ENCODE measurements around the gene ATOX1. TPM values are rescaled to one million over a fixed set of nuclear protein-coding genes. Genes with fewer than 3 reads are reported as not detected.

The ATOX1 gene
- total RNA-seq, 2 experiments from 2014 or later: 58.2 to 92.5 TPM

Small RNA genes lying within 50 kb of the gene (small RNA-seq; reads per million reads assigned to genes)
- 0.31 reads per million for gene RN7SKP232

Other genes starting within 250 kb of the ATOX1 start
- gene FAT2, start 167.3 kb downstream of the ATOX1 start, total RNA-seq (2014; rRNA removed; shearing (Covaris generic)): not detected in 2 replicates
- not detected in 2 replicates for gene FAT2, start 167.3 kb downstream of the ATOX1 start, total RNA-seq (2022)
- gene SPARC, start 71.7 kb downstream of the ATOX1 start, total RNA-seq (2014; rRNA removed; shearing (Covaris generic)): not detected in 2 replicates
- gene SPARC, start 71.7 kb downstream of the ATOX1 start, total RNA-seq (2022): 0.89 TPM in 1 of 2 replicates, not detected in the other
- gene G3BP1, start 13.3 kb upstream of the ATOX1 start, total RNA-seq (2014; rRNA removed; shearing (Covaris generic)): 163 and 178 TPM in 2 replicates
- 232 and 261 TPM in 2 replicates for gene G3BP1, start 13.3 kb upstream of the ATOX1 start, total RNA-seq (2022)
- not detected in 2 replicates for gene GLRA1, start 166.2 kb upstream of the ATOX1 start, total RNA-seq (2014; rRNA removed; shearing (Covaris generic))
- not detected in 2 replicates for gene GLRA1, start 166.2 kb upstream of the ATOX1 start, total RNA-seq (2022)

Data from OCI-LY7 (cell line).